GM18499 (cell line): ENCODE data around the gene SLC6A19.
"Not testable (repeated sequence)": the region's sequence is repeated elsewhere in the genome, so short reads cannot be mapped to it uniquely, and the experiment has no call there.

Source experiments
- ATAC-seq: cut with Tn5 transposase; IDR thresholded peaks from one replicate; pipeline ENCODE4 v1.9.1; 2021; ENCODE audit warnings: moderate number of reproducible peaks; ENCODE audit not compliant: insufficient read depth, unreplicated experiment

The SLC6A19 gene

GRCh38 chr5:1217596-1218206 lies 16.3 kb downstream of the SLC6A19 start:
- ATAC-seq, result no peak

GRCh38 chr5:1218351-1219080 lies 17.1 kb downstream of the SLC6A19 start:
- no peak for ATAC-seq

- ATAC-seq, result no peak
These were observed 17.8 kb downstream of the SLC6A19 start for GRCh38 chr5:1219098-1219767.

- ATAC-seq, result no peak
These were observed 18.3 kb downstream of the SLC6A19 start for GRCh38 chr5:1219768-1220100.

- ATAC-seq, result no peak
These were observed 19.0 kb downstream of the SLC6A19 start for GRCh38 chr5:1220351-1220750.

- ATAC-seq, result no peak
These were observed 19.4 kb downstream of the SLC6A19 start for GRCh38 chr5:1220831-1221230.

- no peak for ATAC-seq
These were observed 20.3 kb downstream of the SLC6A19 start for GRCh38 chr5:1221721-1222120.

- ATAC-seq, result no peak
These were observed 20.8 kb downstream of the SLC6A19 start for GRCh38 chr5:1222147-1222546.

GRCh38 chr5:1222621-1223277 lies 21.4 kb downstream of the SLC6A19 start:
- no peak for ATAC-seq

- no peak for ATAC-seq
These were observed 21.9 kb downstream of the SLC6A19 start for GRCh38 chr5:1223278-1223670.

GRCh38 chr5:1224631-1225030 lies 23.2 kb downstream of the SLC6A19 start:
- ATAC-seq, result no peak

GRCh38 chr5:1225081-1225480 lies 23.7 kb downstream of the SLC6A19 start, which contains the start of gene SLC6A18:
TSS of gene SLC6A18 (plus strand) at chr5:1225381. CDS start at chr5:1225478, 97 bp downstream.
- no peak for ATAC-seq

GRCh38 chr5:1226231-1226630 lies 24.8 kb downstream of the SLC6A19 start:
- ATAC-seq, result no peak

GRCh38 chr5:1226839-1227581 lies 25.6 kb downstream of the SLC6A19 start:
- no peak for ATAC-seq

GRCh38 chr5:1227667-1228066 lies 26.3 kb downstream of the SLC6A19 start:
- no peak for ATAC-seq

GRCh38 chr5:1228120-1228519 lies 26.7 kb downstream of the SLC6A19 start:
- no peak for ATAC-seq

GRCh38 chr5:1229023-1229422 lies 27.6 kb downstream of the SLC6A19 start:
- not testable (repeated sequence) for ATAC-seq

GRCh38 chr5:1229822-1230221 lies 28.4 kb downstream of the SLC6A19 start:
- no peak for ATAC-seq

- no peak for ATAC-seq
These were observed 29.2 kb downstream of the SLC6A19 start for GRCh38 chr5:1230551-1230950.

- ATAC-seq, result no peak
These were observed 30.0 kb downstream of the SLC6A19 start for GRCh38 chr5:1231354-1231905.
